ENCODE results near the gene PANK4.
"Not testable (repeated sequence)": the region's sequence is repeated elsewhere in the genome, so short reads cannot be mapped to it uniquely, and the experiment has no call there.

The PANK4 gene

GRCh38 chr1:2460203-2460602 is 66.2 kb downstream of the PANK4 start:
- no peaks in the 10 kb centered on the region for H3K4me1 ChIP-seq (ENCODE audit: control insufficient read depth, low read depth, low read length)
- H2BK15ac ChIP-seq (replicated peaks; ENCODE audit: low read depth), result no peak overlapping the region
- no peak overlapping the region for H3K4me3 ChIP-seq (ENCODE audit: low read length)
- no peak overlapping the region for H3K27ac ChIP-seq (ENCODE audit: low read depth, low read length)
- no peak overlapping the region for H3K23ac ChIP-seq (ENCODE audit: low read length)
- no peak overlapping the region for H4K5ac ChIP-seq (ENCODE audit: low read length)
- no peaks in the 10 kb centered on the region for H3K27me3 ChIP-seq (ENCODE audit: insufficient read depth, low read length, poor library complexity)
- no peak overlapping the region for H2AK5ac ChIP-seq (ENCODE audit: low read length)
- DNase-seq, result no peak
- H3K18ac ChIP-seq (ENCODE audit: low read length), result no peak overlapping the region
- no peaks in the 10 kb centered on the region for H3K79me2 ChIP-seq (ENCODE audit: control insufficient read depth, insufficient read depth, low read length)
- no peak overlapping the region for H2BK5ac ChIP-seq (ENCODE audit: low read length)
- H3K4me2 ChIP-seq (ENCODE audit: low read length), result no peak overlapping the region
- H3K9ac ChIP-seq (ENCODE audit: low read length), result no peak overlapping the region
- no CpG with 5 or more reads among the region's 8 CpGs for WGBS (ENCODE audit: extremely low coverage, insufficient coverage, low lambda C conversion rate)
- no peak overlapping the region for H2BK120ac ChIP-seq (ENCODE audit: low read depth, low read length)
- H3K79me1 ChIP-seq (ENCODE audit: low read length), result no peaks in the 10 kb centered on the region
- no peak overlapping the region for H4K8ac ChIP-seq (ENCODE audit: low read depth, low read length)
- no peaks in the 10 kb centered on the region for H3K36me3 ChIP-seq (ENCODE audit: control insufficient read depth, insufficient read depth, low read length)
- no peak overlapping the region for H3K4ac ChIP-seq (ENCODE audit: low read depth, low read length)
- H3K56ac ChIP-seq (ENCODE audit: low read length), result no peak overlapping the region

- Histone ChIP-seq H3K4me1 (ENCODE audit: control insufficient read depth, low read depth, low read length) (no peaks in the 10 kb centered on the region), H3K36me3 (ENCODE audit: control insufficient read depth, insufficient read depth, low read length) (no peaks in the 10 kb centered on the region), H3K27me3 (ENCODE audit: insufficient read depth, low read length, poor library complexity) (no peaks in the 10 kb centered on the region), H3K27ac (ENCODE audit: low read depth, low read length) (no peak overlapping the region), H3K4ac (ENCODE audit: low read depth, low read length) (no peak overlapping the region), H4K5ac (ENCODE audit: low read length) (no peak overlapping the region), H3K4me3 (ENCODE audit: low read length) (no peak overlapping the region), H3K79me1 (ENCODE audit: low read length) (no peaks in the 10 kb centered on the region), H3K23ac (ENCODE audit: low read length) (no peak overlapping the region), H3K4me2 (ENCODE audit: low read length) (no peak overlapping the region), H2BK15ac (replicated peaks; ENCODE audit: low read depth) (no peak overlapping the region), H2BK120ac (ENCODE audit: low read depth, low read length) (no peak overlapping the region), H3K79me2 (ENCODE audit: control insufficient read depth, insufficient read depth, low read length) (no peaks in the 10 kb centered on the region), H3K18ac (ENCODE audit: low read length) (no peak overlapping the region), H2BK5ac (ENCODE audit: low read length) (no peak overlapping the region), H3K56ac (ENCODE audit: low read length) (no peak overlapping the region), H2AK5ac (ENCODE audit: low read length) (no peak overlapping the region), H3K9ac (ENCODE audit: low read length) (no peak overlapping the region), H4K8ac (ENCODE audit: low read depth, low read length) (no peak overlapping the region)
- DNase-seq, result no peak
- no CpG with 5 or more reads among the region's 23 CpGs for WGBS (ENCODE audit: extremely low coverage, insufficient coverage, low lambda C conversion rate)
Observed at GRCh38 chr1:2459757-2460156, 66.6 kb downstream of the PANK4 start.

GRCh38 chr1:2459102-2459753 is 67.2 kb downstream of the PANK4 start:
- not testable (repeated sequence) for H3K4me1 ChIP-seq (ENCODE audit: control insufficient read depth, low read depth, low read length); H4K5ac ChIP-seq (ENCODE audit: low read length); DNase-seq; H3K79me2 ChIP-seq (ENCODE audit: control insufficient read depth, insufficient read depth, low read length); H3K27me3 ChIP-seq (ENCODE audit: insufficient read depth, low read length, poor library complexity); H3K27ac ChIP-seq (ENCODE audit: low read depth, low read length); H2BK15ac ChIP-seq (replicated peaks; ENCODE audit: low read depth); H3K18ac ChIP-seq (ENCODE audit: low read length); H2BK5ac ChIP-seq (ENCODE audit: low read length); H2BK120ac ChIP-seq (ENCODE audit: low read depth, low read length); H3K56ac ChIP-seq (ENCODE audit: low read length); H4K8ac ChIP-seq (ENCODE audit: low read depth, low read length); H3K4me3 ChIP-seq (ENCODE audit: low read length); H3K4ac ChIP-seq (ENCODE audit: low read depth, low read length); H3K79me1 ChIP-seq (ENCODE audit: low read length); H3K4me2 ChIP-seq (ENCODE audit: low read length); H2AK5ac ChIP-seq (ENCODE audit: low read length); H3K36me3 ChIP-seq (ENCODE audit: control insufficient read depth, insufficient read depth, low read length); H3K9ac ChIP-seq (ENCODE audit: low read length); H3K23ac ChIP-seq (ENCODE audit: low read length)
- WGBS (ENCODE audit: extremely low coverage, insufficient coverage, low lambda C conversion rate), result no CpG with 5 or more reads among the region's 16 CpGs

GRCh38 chr1:2458687-2459086 is 67.7 kb downstream of the PANK4 start:
- Histone ChIP-seq H3K4me2 (ENCODE audit: low read length) (no peak overlapping the region), H4K5ac (ENCODE audit: low read length) (no peak overlapping the region), H3K56ac (ENCODE audit: low read length) (no peak overlapping the region), H3K18ac (ENCODE audit: low read length) (no peak overlapping the region), H3K27ac (ENCODE audit: low read depth, low read length) (no peak overlapping the region), H2BK15ac (replicated peaks; ENCODE audit: low read depth) (no peak overlapping the region), H3K4ac (ENCODE audit: low read depth, low read length) (no peak overlapping the region), H3K9ac (ENCODE audit: low read length) (no peak overlapping the region), H2AK5ac (ENCODE audit: low read length) (no peak overlapping the region), H4K8ac (ENCODE audit: low read depth, low read length) (no peak overlapping the region), H2BK5ac (ENCODE audit: low read length) (no peak overlapping the region), H3K79me1 (ENCODE audit: low read length) (no peaks in the 10 kb centered on the region), H3K36me3 (ENCODE audit: control insufficient read depth, insufficient read depth, low read length) (no peaks in the 10 kb centered on the region), H3K4me3 (ENCODE audit: low read length) (no peak overlapping the region), H3K4me1 (ENCODE audit: control insufficient read depth, low read depth, low read length) (no peaks in the 10 kb centered on the region), H3K79me2 (ENCODE audit: control insufficient read depth, insufficient read depth, low read length) (no peaks in the 10 kb centered on the region), H2BK120ac (ENCODE audit: low read depth, low read length) (no peak overlapping the region), H3K27me3 (ENCODE audit: insufficient read depth, low read length, poor library complexity) (no peaks in the 10 kb centered on the region), H3K23ac (ENCODE audit: low read length) (no peak overlapping the region)
- no peak for DNase-seq
- no CpG with 5 or more reads among the region's 18 CpGs for WGBS (ENCODE audit: extremely low coverage, insufficient coverage, low lambda C conversion rate)

Measured in mesendoderm (in vitro differentiated cells).